IPS-15b (cell line): ENCODE results near the gene ARL8A.

Experiments
- H3K27me3 ChIP-seq: one replicate; pipeline ENCODE4 v1.6.1; 2013; ENCODE audit warnings: low read length; ENCODE audit not compliant: control insufficient read depth, insufficient read depth
- H3K36me3 ChIP-seq: one replicate; pipeline ENCODE4 v1.6.1; 2013; ENCODE audit warnings: low read length; ENCODE audit not compliant: control insufficient read depth, insufficient read depth
- H3K4me1 ChIP-seq: one replicate; pipeline ENCODE4 v1.6.1; 2013; ENCODE audit warnings: mild to moderate bottlenecking, low read length; ENCODE audit not compliant: control insufficient read depth, insufficient read depth
- H3K4me3 ChIP-seq: one replicate; pipeline ENCODE4 v1.5.1; 2013; ENCODE audit warnings: low read depth, low read length
- H3K9ac ChIP-seq: one replicate; pipeline ENCODE4 v1.6.1; 2013; ENCODE audit warnings: low read depth, mild to moderate bottlenecking, low read length
- H3K9me3 ChIP-seq: one replicate; pipeline ENCODE4 v1.6.1; 2013; ENCODE audit warnings: mild to moderate bottlenecking, low read length; ENCODE audit not compliant: control insufficient read depth, insufficient read depth

The ARL8A gene

DNA sequence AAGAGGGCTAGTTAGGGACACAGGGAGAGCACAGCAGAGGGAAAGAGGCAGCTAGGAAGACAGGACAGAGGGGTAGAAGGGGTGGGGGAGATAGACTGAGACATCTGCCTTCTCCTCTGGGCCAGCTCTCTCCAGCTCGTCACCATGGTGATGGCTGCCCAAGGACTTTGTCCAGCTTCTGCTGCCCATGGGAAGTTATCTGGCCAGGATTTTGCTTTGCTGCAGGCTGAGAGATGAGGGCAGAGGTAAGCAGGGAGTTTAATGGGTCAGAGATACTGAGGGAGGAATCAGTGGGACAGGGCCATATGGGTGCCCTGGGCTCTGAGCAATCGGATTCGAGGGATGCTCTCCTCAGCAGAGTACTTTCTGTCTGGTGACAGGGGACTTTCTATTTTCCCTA is 56.3 kb downstream of the ARL8A start:
- Histone ChIP-seq H3K4me1 (peaks cover 34% of the 10 kb centered on the region), H3K9me3 (no peaks in the 10 kb centered on the region), H3K27me3 (no peaks in the 10 kb centered on the region), H3K4me3 (no peak overlapping the region), H3K36me3 (no peaks in the 10 kb centered on the region), H3K9ac (no peak overlapping the region)

DNA sequence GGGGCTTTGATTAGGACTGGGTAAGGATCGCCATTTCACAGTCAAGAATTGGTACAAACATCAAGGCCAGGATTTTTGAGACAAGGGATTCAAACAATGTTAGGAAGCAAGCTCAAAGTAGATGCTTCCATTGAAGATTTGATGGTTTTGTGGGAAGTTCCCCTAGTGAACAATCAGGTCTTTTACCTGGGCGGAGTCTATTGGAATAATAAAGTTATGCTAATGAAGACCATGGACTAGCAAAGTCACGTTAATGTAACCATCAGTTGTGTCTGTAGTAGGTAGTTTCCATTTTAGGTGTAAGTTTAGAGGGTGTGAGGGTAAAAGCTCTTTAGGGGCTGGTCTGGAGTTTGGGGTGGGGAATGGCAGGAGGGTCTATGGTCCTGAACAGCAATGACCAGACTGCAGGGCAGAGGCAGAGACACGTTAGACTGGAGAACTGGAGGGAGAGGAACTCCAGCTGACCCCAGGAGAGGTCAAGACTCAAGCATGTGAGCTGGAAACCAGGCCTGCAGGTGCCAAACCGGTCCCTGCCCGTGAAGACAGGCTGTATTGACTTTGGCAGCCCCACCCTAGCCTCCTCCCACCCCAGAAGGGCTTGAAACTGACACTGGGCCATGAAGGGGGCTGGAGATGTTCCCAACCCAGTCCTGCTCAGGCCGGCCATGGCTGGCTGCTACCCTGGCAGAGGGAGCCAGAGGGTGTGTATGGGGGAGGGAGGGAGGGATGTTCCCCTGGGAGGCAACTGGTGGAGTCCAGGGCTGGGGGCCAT is 57.8 kb downstream of the ARL8A start:
- H3K4me1 ChIP-seq: peaks cover 39% of the 10 kb centered on the region
- no peaks in the 10 kb centered on the region for H3K36me3 ChIP-seq
- H3K27me3 ChIP-seq: no peaks in the 10 kb centered on the region
- H3K9me3 ChIP-seq: no peaks in the 10 kb centered on the region
- peak overlapping the region; percentile 62 for H3K9ac ChIP-seq
- H3K4me3 ChIP-seq: peak overlapping the region; percentile 35

- Histone ChIP-seq H3K4me3 (peak overlapping the region; percentile 35), H3K36me3 (no peaks in the 10 kb centered on the region), H3K4me1 (peaks cover 39% of the 10 kb centered on the region), H3K9me3 (no peaks in the 10 kb centered on the region), H3K27me3 (no peaks in the 10 kb centered on the region), H3K9ac (peak overlapping the region; percentile 62)
These were observed 58.7 kb downstream of the ARL8A start for GRCh38 chr1:202085682-202086373.

GRCh38 chr1:202084791-202085681 is 59.5 kb downstream of the ARL8A start:
- H3K27me3 ChIP-seq: no peaks in the 10 kb centered on the region
- H3K4me1 ChIP-seq: peaks cover 39% of the 10 kb centered on the region
- peak overlapping the region; percentile 18 for H3K4me3 ChIP-seq
- H3K9me3 ChIP-seq: no peaks in the 10 kb centered on the region
- no peaks in the 10 kb centered on the region for H3K36me3 ChIP-seq
- H3K9ac ChIP-seq: peak overlapping the region; percentile 58
